Hepatocyte (in vitro differentiated cells): ENCODE results near the gene KCNJ1.

Experiments used
- CTCF ChIP-seq: fragments of 200-600 bp; sonication (generic); IDR thresholded peaks from 2 replicates; pipeline ENCODE4 v1.5.1; 2016; ENCODE audit warnings: antibody characterized with exemption, mild to moderate bottlenecking; ENCODE audit not compliant: poor library complexity
- EZH2phosphoT487 ChIP-seq: fragments of 200-600 bp; sonication (generic); IDR thresholded peaks from one replicate; pipeline ENCODE4 v1.6.1; 2018; ENCODE audit warnings: antibody characterized with exemption, mild to moderate bottlenecking, low read depth, moderate library complexity; ENCODE audit not compliant: unreplicated experiment, severe bottlenecking

- TF ChIP-seq CTCF (no peak), EZH2phosphoT487 (no peak)
Measured at GRCh38 chr11:128877726-128878125, 10.6 kb upstream of the KCNJ1 start.
